ENCODE measurements around the gene XRCC1. TPM values are rescaled to one million over a fixed set of nuclear protein-coding genes. Genes with fewer than 3 reads are reported as not detected.
A peak's percentile ranks its signal among the peaks of the same experiment; 100 is the strongest.

XRCC1 gene
- total RNA-seq, 2 experiments from 2014 or later = 29.4 to 32.4 TPM

GRCh38 chr19:43595999-43596841, 20.9 kb upstream of the XRCC1 start, which contains the start of the genes IRGQ and ZNF576:
Gene IRGQ (minus strand): TSS chr19:43596134. CDS start chr19:43595338, 796 bp downstream.
Gene ZNF576 (plus strand): TSS chr19:43596595. CDS start chr19:43597109, 514 bp downstream.
- POLR2A ChIA-PET = interaction anchor here (0.6 to 4.2 kb wide), 14 partner anchors 10 to 132 kb away, joined by 3 to 24 read pairs (median 4); partner anchors contain the start of genes PINLYP, XRCC1 and ZNF575
- H3K4me1 Mint-ChIP-seq (ENCODE audit: low read depth) = peaks cover 26% of the 10 kb centered on the region

DNA sequence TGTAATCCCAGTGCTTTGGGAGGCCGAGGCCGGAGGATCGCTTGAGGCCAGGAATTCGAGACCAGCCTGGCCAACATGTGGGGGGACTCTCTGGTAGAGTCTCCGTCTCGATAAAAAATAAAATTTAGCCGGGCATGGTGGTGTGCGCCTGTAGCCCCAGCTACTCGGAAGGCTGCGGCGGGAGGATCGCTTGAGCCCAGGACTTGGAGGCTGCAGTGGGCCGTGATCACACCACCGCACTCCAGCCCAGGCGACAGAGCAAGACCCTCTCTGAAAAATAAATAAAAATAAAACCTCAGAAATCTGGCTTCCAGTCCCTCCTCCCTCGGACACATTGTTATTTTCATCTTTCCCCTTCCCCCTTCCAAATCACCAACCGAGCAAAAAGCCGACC, 20.3 kb upstream of the XRCC1 start:
- Mint-ChIP-seq H3K4me3 (peak overlapping the region; percentile 86), H3K27me3 (no peaks in the 10 kb centered on the region), H3K27ac (peak overlapping the region; percentile 98), H3K36me3 (ENCODE audit: low read depth) (peaks cover 24% of the 10 kb centered on the region), H3K9me3 (no peaks in the 10 kb centered on the region), H3K4me1 (ENCODE audit: low read depth) (peaks cover 26% of the 10 kb centered on the region)
- intact Hi-C loops (cut with micrococcal nuclease) = loop anchor here (5.0 to 10.0 kb wide), 3 partner anchors 33 to 148 kb away; partner anchors contain the start of gene ZNF575
- DNase-seq (peak; percentile 53), ATAC-seq (peak; percentile 6)
- CTCF ChIA-PET = interaction anchor here (0.8 to 12.2 kb wide), 17 partner anchors 10 to 231 kb away, joined by 3 to 188 read pairs (median 11); partner anchors contain the start of genes ETHE1, PINLYP, XRCC1 and ZNF283
- POLR2A ChIA-PET = interaction anchor here (0.6 to 4.2 kb wide), 13 partner anchors 11 to 132 kb away, joined by 3 to 24 read pairs (median 5); partner anchors contain the start of genes PINLYP, XRCC1 and ZNF575
- TF ChIP-seq, protein P1, sequence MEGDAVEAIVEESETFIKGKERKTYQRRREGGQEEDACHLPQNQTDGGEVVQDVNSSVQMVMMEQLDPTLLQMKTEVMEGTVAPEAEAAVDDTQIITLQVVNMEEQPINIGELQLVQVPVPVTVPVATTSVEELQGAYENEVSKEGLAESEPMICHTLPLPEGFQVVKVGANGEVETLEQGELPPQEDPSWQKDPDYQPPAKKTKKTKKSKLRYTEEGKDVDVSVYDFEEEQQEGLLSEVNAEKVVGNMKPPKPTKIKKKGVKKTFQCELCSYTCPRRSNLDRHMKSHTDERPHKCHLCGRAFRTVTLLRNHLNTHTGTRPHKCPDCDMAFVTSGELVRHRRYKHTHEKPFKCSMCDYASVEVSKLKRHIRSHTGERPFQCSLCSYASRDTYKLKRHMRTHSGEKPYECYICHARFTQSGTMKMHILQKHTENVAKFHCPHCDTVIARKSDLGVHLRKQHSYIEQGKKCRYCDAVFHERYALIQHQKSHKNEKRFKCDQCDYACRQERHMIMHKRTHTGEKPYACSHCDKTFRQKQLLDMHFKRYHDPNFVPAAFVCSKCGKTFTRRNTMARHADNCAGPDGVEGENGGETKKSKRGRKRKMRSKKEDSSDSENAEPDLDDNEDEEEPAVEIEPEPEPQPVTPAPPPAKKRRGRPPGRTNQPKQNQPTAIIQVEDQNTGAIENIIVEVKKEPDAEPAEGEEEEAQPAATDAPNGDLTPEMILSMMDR (IDR thresholded peaks at IDR 0.05) = no peak

More at GRCh38 chr19:43595999-43596841, 20.9 kb upstream of the XRCC1 start, which contains the start of the genes IRGQ and ZNF576:
- CTCF ChIA-PET = interaction anchor here (0.9 to 12.2 kb wide), 12 partner anchors 11 to 214 kb away, joined by 3 to 188 read pairs (median 12); partner anchors contain the start of genes PINLYP, XRCC1 and ZNF575
- DNase-seq (peak; percentile 100), ATAC-seq (peak; percentile 84)
- intact Hi-C loops (cut with micrococcal nuclease) = loop anchor here (5.0 to 10.0 kb wide), 3 partner anchors 34 to 149 kb away; partner anchors contain the start of gene ZNF575
- TF ChIP-seq, protein P1 (IDR thresholded peaks at IDR 0.05) = no peak
- Mint-ChIP-seq H3K4me3 (peak within 1 kb of the TSS; percentile 86), H3K36me3 (ENCODE audit: low read depth) (peaks cover 20% of the 10 kb centered on the region), H3K9me3 (no peaks in the 10 kb centered on the region), H3K27ac (peak within 1 kb of the TSS; percentile 98), H3K27me3 (no peaks in the 10 kb centered on the region)

- peaks cover 27% of the 10 kb centered on the region for H3K4me1 Mint-ChIP-seq (ENCODE audit: low read depth)
- H3K36me3 Mint-ChIP-seq (ENCODE audit: low read depth) = peaks cover 25% of the 10 kb centered on the region
- DNase-seq (peak; percentile 82), ATAC-seq (peak; percentile 64)
- intact Hi-C loops (cut with micrococcal nuclease) = loop anchor here (5.0 to 10.0 kb wide), 3 partner anchors 33 to 148 kb away; partner anchors contain the start of gene ZNF575
- H3K27me3 Mint-ChIP-seq = no peaks in the 10 kb centered on the region
- H3K4me3 Mint-ChIP-seq = peak overlapping the region; percentile 86
- ChIA-PET CTCF (interaction anchor here (0.6 to 12.2 kb wide), 37 partner anchors 9 to 232 kb away, joined by 3 to 188 read pairs (median 6); partner anchors contain the start of genes ETHE1, PINLYP, PLAUR and XRCC1), POLR2A (interaction anchor here (0.7 to 4.2 kb wide), 16 partner anchors 13 to 163 kb away, joined by 3 to 24 read pairs (median 3); partner anchors contain the start of genes PINLYP, XRCC1, ZNF428 and ZNF575)
- TF ChIP-seq, protein P1 (IDR thresholded peaks at IDR 0.05) = peak; percentile 96
- H3K27ac Mint-ChIP-seq = peak overlapping the region; percentile 98
- no peaks in the 10 kb centered on the region for H3K9me3 Mint-ChIP-seq
Observed at GRCh38 chr19:43594710-43595604, 19.6 kb upstream of the XRCC1 start.

DNA sequence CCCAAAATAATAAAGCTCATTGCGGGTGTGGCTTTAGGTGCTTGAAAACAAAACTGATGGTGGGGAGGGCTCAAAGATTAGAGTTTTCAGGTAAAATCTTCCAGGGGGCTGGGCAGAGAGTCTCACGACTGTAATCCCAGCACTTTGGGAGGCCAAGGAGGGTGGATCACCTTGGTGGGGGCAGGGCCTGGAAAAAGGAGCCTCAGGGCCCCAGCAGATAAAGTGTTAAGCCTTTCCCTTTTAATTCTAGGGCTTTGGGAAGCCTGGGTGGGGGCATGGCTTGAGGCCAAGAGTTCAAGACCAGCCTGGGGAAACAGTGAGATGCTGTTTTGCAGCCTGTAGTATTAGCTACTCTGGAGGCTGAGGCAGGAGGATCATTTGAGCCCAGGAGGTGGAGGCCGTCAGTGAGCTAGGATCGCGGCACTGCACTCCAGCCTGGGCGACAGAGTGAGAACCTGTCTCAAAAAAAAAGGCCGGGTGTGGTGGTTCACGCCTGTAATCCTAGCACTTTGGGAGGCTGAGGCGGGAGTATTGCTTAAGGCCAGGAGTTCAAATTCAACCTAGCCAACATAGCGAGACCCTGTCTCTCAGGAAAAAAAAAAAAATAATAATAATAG, 18.9 kb upstream of the XRCC1 start:
- TF ChIP-seq, protein P1 (IDR thresholded peaks at IDR 0.05) = no peak
- peak overlapping the region; percentile 86 for H3K4me3 Mint-ChIP-seq
- ChIA-PET CTCF (interaction anchor here (0.8 to 12.2 kb wide), 34 partner anchors 9 to 233 kb away, joined by 3 to 188 read pairs (median 6); partner anchors contain the start of genes ETHE1, PINLYP, PLAUR and XRCC1), POLR2A (interaction anchor here (0.6 to 4.2 kb wide), 15 partner anchors 14 to 162 kb away, joined by 3 to 24 read pairs (median 3); partner anchors contain the start of genes PINLYP, XRCC1, ZNF428 and ZNF575)
- H3K27me3 Mint-ChIP-seq = no peaks in the 10 kb centered on the region
- ATAC-seq = no peak
- peaks cover 26% of the 10 kb centered on the region for H3K36me3 Mint-ChIP-seq (ENCODE audit: low read depth)
- DNase-seq = no peak
- intact Hi-C loops (cut with micrococcal nuclease) = loop anchor here (10.0 kb wide), 1 partner anchor 59 kb away; the partner anchor contains the start of gene ZNF575
- no peaks in the 10 kb centered on the region for H3K9me3 Mint-ChIP-seq
- H3K27ac Mint-ChIP-seq = peak overlapping the region; percentile 55
- peaks cover 32% of the 10 kb centered on the region for H3K4me1 Mint-ChIP-seq (ENCODE audit: low read depth)

All from activated CD8-positive, alpha-beta T cell treated with anti-CD3 and anti-CD28 coated beads for 36 hours (primary cell).